Loucy (cell line): ENCODE measurements around the gene CD276.

Experiments
- CTCF ChIP-seq: fragments of 200-600 bp; sonication (generic); conservative IDR thresholded peaks from 2 replicates; pipeline ENCODE4 v1.5.1; 2014; ENCODE audit warnings: mild to moderate bottlenecking, antibody characterized with exemption, low read length
- EZH2phosphoT487 ChIP-seq: fragments of 200-600 bp; IDR thresholded peaks from 2 replicates; pipeline ENCODE4 v1.6.1; 2018; ENCODE audit warnings: antibody characterized with exemption, mild to moderate bottlenecking, moderate library complexity, borderline replicate concordance

DNA sequence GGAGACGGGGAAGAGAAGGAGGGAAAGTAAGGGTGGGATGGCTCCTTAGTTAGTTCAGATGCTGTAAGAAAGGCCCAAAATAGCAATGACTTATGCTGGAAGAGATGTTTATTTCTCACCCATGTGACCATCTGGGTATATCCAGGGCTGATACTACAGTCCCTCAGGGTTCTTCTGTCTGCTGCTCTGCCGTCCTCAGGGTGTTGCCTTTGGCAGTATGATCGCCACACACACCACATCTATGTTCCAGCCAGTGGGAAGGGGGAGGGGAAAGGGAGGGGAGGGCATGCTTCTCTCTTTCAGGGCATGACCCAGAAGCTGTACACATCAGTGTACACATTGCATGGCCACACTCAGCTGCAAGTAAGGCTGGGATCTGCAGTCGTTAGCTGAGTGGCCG, 10.2 kb downstream of the CD276 start:
- TF ChIP-seq CTCF (no peak), EZH2phosphoT487 (no peak)
